NCI-H345 treated with DMSO at 0.1 percent for 48 hours (cell line): ENCODE data around the gene HOXA3.
A peak's percentile ranks its signal among the peaks of the same experiment; 100 is the strongest.

ENCODE experiments used
- DNase-seq: peaks from one replicate; lab custom pipeline; 2025; ENCODE audit not compliant: unreplicated experiment; lab: John Stamatoyannopoulos, UW

HOXA3 gene

DNA sequence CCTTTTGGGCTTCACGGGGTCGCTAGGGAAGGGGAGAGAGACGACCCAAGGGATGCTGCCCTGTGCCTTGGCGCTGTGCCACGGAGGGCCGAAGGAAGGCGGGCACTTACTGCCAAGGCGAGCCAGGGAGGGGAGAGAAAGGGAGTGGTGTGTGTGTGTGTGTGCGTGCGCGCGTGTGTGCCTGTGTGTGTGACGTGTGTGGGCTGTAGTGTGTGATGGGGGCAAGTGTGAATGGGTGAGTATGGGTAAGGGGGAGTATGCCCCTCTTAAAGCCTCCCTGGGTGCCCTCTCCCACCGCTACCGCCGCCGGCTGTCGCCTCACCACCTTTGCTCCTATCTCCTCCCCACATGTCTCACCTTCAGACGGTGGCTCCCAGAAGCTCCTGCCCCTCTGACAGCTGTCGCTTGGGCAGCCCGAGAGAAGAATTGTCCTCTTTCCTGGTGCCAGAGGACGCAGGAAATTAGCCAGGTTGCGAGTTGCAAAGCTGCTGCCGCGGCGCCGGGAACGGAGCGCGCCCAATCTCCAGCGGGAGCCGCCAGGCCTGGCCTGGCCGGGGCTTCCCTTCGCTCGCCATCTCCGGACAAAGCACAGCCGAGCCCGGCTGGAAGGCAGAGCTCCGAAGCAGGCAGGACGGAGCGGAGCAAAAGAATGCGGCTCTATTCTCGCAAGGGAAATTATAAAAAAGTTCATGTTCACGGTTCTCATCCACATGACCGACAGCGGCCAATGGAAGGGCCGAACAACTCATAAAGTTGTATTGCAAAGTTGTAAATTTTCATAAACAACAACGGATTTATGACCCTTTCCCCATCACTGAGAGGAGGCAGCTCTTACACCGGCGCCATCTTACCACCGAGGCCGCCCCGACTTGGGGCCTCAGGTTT is at the start of gene HOXA3:
Gene HOXA3, minus strand, starts transcription at position 653 of the 885 bp plus-strand sequence. CDS start 41,943 bp downstream, outside the sequence.
- no peak for DNase-seq

DNA sequence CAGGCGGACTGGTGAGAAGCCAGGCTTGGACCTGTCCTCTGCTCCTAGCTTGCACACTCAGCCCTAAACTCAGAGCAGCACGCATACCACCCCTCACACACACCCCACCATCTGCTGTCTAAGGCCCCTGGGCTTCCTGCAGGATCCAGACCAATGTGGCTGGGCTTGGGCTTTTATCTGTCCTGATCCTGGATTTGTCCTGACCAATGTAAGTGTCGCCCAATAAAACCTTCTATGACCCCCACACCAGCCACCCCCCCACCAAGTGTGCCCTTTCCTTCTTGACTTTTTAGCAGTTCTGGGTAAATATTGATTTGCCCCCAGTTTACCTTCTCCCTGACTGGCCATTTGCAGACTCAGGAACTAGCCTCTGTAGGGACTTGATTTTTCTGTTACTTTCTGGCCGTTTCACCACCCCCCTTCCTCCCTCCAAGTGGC is 49.2 kb upstream of the HOXA3 start:
- DNase-seq, result no peak

DNA sequence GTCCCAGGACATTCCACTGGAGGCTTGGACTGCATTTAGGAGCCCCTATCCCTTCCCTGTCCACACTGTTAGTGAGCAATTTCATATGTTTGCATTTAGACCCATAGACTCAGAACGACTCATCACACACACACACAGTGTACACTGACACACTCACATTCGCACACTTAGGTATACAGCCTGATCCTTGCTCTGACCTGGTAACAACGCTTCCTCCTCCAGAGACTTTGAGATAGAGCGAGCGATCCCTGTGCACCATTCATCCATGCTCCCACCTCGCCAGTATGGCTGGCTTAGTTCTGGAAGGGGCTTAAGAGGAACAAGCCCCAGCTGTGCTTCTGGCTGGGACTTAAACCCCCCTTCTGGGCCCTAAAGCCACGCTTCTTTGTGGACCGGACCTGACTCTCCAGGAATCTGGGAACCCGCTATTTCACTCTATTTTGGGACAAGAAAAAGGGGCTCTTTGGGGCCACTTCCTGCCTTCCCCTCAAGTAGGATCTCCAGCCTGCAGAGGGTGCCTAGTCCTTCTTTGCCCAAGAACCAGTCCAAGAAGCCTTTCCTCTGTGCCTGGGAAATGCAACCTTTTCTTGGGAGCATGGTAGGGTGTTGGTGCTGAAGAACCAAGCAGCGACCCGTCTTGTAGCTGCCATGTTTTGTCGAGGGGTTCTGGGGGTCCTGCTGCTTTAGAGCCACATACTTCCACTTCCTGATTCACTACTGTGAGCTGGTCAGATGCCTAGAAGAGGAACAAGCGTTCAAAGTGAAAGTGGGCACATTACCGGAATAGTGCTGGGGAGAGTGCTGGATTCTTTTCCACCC is 48.6 kb upstream of the HOXA3 start:
- no peak for DNase-seq

DNA sequence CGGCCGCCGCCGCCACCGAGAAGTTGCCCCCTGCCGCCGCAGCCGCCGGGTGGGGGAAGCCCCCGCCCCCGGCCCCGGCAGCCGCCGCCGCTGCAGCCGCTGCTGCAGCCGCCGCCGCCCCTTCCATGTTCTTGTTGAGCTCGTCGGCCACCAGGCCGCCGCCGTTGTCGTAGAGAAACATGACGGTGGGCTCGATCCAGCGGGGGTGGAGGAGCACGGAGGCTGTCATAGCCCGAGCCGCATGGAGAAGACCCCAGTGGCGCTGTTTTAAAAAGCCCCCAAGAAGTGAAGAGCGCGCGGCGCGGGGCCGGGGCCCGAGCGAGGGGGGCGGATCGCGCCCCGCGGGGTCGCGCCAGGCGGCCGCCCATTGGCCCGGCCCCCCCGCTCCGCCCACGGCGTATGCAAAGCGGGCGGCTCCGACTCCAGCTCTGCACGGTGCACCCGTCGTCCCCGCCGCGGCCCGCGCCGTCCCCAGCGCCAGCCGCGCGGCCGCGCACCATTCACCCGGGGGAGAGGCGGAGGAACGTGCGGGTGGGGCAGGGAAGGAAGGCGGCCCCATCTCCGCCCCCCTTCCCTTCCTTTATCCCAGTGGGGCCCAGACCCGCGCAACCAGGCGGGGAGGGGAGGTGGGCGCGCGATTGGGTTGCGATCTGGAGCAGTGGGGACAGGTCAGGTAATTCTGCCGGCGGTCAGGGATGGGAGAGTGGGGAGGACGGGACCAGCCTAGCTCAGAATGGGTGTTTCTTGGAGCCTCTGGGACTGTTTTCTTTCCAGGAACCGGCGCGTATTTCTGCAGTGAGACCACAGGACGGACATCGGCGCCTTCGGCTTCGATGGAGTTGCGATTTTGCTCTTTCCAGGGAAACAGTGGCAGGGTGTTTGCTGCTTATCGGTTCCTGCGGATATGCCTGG is 47.7 kb upstream of the HOXA3 start, which contains the start of gene HOXA13:
Gene HOXA13, minus strand, starts transcription at position 243 of the 912 bp plus-strand sequence. Its CDS starts 14 bp downstream, at position 229.
- peak; percentile 38 for DNase-seq

DNA sequence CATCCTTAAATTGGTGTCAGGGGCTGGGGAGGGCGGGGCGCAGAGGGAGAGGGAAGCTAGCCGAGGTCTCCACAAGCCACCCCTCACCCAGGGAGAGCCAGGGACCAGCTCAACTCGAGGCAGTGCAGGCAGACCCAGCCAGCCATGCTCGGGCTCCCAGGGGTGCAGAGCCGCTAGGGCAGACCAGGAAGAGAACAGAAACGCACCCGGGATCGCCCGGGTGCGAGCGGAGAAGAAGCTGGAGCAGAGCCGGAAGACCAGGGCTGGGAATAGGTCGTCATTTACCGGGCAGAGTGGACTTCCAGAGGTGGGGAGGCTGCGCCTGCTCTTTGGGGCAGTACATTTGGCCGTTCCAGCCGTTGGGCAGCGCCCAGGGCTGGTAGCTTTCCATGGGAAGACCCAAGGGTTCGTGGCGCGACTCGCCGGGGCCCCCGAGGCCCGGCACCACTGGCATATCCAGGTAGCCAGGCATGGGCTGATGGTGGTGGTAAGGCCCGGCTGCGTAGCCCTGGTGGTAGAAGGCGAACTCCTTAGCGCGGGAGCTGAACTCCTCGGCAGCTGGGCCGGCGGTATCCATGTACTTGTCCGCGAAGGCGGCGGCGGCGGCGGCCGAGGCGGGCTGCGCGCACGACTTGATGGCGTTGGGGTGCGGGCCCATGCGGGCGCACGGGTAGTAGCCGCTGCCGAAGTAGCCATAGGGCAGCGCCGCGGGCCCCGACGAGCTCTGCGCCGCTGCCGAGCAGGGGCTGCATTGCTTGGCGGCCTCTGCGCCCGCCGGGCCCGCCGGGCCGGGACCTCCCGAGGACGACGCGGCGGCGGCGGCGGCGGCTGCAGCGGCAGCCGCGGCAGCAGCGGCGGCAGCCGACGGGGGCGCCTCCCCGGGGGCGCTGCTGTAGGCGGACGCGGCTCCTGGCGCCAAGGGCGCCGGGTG is 46.8 kb upstream of the HOXA3 start:
- DNase-seq, result no peak

DNA sequence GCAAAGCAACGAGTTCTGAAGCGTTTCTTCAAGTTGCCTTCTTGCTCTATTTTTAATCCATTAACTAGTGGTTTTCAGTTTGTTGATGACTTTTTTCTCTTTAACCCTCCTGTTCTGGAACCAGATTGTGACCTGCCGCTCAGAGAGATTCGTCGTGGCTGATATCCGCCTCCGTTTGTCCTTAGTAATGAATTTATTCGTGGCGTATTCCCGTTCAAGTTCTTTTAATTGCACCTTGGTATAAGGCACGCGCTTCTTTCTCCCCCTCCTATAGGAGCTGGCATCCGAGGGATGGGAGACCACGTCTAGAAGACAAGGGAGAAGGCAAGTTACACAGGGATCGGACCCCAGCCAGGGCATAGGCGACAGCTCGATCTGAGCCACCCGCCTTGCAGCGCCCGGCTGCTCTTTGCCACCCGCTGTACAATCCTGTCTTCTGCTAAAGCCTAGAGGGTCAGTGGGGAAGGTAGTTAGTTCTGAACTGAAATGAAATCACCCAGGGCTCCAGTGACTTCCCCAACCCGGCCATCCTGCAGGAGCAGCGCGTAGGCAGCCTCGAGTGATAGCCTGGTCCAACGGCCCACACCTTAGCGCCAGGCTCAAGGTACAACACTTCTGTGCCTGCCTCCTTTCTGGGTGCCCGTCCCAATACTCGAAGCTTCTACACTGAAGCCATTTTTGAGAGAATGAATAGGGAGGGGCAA is 45.9 kb upstream of the HOXA3 start:
- no peak for DNase-seq

DNA sequence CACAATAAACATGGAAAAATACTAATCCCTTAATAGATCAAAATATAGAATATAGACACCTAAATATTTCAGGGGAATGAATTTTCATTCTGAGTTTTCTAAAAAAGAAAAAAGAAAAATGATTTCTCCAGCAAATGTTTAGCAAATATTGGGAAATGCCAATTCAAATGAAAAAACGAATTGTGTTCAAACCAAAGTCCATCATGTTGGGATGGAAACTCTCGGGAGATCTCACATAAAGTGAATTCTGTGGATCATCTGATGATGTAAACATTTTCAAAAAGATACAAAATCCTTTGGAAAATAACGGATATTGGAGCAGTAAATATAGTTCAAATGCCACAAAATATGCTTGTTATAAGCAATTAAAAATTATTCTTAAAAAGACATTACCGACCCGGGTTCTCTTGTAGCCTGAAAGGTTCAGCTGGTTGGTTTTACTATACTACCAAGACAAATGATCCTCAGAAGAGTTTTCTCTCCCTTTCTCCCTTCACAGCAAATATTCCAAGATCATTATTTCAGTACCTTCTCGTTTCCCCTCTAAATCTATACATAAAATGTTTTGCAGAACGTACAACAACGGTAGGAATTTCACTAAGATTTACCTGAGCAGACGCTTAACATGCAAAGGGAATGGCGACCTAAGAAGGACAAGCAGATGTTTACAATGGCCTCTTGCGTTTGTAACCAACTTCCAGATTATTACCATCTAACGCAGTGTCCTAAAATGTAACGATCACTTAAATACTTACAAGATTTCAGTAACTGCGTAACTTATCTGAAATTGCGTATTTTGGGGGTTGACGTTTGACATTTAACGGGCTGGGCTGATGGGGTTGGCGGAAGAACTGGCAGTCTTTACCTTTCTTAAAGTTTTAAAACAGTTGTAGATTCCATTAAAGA is 45.0 kb upstream of the HOXA3 start:
- no peak for DNase-seq

DNA sequence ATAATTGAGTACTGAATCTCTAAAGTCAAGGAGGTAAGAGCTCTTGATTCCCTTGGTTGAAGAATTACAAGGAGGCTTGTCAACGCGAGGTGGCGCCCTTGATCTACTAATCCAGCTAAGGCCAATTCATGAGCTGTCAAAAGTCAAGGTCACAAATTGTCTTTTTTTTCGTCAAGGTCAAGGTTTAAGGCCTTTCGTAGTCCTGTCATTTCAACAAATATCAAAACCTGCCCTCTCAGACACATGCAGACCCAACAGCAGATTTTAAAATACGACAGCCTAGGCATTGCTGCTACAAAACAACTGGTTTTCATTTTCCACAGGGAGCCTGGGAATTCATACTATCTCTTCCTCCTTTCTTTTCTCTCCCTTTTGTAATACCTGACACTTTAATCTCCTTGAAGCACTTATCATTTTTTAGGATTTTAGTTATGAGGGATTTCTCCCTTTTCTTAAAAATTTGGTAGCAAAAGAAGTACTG is 43.9 kb upstream of the HOXA3 start:
- peak; percentile 62 for DNase-seq

DNA sequence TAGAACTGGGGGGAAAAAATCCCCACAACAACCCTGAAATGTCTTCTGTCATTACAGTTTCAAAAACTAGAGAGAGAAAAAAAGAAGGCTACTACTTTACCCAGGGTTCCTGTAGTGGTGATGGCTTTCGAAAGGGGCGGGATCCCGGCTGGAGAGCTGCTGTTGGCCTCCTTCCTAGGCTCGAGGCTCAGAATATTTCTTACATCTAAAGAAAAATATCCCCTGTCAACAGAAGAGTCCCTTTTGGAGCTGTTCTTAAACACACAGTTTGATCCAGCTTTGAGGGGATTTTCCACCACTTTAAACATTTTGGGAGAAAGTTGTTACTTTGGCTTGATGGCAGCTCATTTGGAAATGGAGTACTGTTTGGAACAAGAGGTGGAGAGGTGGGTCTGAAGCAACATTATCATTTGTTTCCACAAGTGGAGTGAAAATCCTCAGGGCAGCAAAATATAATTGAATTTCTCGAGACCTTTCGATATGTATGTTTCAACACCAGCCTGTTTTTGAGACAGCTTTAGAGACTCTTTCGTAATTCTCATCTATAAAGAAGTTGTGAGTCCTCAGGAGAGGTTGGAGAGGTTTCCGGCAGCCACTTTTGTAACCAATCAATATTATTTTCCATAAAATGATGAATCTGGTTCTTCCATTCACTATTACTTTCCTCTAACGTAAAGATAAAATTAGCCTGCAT is 42.5 kb upstream of the HOXA3 start:
- no peak for DNase-seq

DNA sequence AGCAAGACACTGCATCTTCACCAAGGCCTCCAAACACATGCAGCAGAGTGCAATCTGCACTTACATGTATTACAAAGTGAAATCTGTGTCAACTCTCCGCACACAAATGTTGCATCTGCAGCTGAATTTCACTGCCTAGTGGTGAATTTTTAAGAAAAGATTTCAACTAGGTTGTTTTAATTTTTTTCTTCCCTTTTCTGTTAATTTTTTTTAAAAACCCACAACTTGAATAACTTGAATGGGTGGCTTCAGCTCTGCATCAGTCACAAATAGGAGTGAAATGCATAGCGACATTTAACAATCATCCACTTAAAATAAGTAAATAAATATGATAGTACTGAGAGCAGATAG is 41.6 kb upstream of the HOXA3 start:
- no peak for DNase-seq

DNA sequence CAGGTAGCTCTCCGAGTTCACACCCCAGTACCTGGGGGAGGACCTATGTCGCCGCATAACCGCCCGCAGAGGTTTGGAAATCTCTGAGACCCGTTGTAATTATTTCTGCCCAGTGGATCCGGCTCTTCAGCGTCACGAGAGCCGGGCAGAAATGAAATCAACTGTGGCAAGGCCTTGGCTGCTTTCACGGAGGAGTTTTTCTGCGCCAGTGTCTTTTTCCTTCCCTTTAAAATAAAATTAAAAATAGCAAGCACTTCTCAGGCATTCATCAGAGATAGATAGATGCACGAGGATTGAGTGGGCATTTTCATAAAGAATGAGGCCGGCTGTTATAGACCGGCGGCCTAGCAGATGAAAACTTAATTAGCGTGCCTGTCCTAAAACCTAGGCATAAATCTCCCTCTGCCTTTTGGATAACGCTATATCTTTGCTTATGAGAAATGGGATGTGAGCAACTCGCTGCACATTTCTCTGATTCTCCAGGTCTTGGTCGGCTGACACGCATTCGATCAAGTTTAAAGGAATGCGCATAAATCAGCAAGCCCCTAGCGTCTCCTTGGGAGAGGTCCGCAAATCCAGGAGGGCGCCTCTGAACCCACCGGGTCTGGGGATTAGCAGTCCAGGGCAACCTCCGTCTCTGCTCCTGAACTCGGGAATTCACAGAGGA is 41.1 kb upstream of the HOXA3 start:
- DNase-seq, result no peak

DNA sequence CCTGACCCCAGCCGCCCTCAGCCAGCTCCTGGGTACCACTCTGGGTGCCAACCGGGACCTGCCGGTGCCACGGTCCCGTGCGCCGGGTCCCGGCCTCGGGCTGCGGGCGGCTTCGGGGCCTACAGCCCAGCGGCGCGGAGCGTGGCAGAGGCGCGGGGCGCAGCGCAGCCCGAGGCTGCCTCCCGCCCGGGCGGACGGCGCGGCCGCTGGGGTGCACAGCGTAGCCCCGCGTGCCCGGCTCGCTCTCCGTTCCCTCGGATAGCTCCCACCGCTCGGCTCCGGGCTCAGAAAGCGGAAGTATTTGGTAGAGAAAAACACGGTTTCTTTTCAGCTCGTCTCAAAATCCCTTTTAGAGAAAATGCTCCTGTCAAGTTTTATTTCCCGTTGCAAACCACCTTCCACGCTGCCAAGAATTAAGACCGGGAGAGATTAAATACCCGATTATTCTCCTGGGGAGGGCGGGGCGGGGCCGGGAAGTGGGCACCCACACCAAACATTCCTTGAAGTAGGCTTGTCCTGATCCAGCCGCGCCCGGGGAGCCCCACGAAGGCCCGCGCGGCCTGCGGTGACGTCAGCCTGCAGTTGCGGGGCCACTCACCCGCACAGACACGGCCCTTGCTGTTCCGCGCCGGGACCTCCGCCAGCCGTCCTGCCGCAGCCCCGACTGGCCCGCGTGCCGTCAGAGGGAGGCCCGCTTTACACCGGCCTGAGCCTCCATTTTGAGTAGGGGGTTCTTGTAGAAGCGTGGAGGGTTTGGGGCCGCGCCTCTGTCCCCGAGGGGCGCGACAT is 40.4 kb upstream of the HOXA3 start:
- DNase-seq, result no peak

DNA sequence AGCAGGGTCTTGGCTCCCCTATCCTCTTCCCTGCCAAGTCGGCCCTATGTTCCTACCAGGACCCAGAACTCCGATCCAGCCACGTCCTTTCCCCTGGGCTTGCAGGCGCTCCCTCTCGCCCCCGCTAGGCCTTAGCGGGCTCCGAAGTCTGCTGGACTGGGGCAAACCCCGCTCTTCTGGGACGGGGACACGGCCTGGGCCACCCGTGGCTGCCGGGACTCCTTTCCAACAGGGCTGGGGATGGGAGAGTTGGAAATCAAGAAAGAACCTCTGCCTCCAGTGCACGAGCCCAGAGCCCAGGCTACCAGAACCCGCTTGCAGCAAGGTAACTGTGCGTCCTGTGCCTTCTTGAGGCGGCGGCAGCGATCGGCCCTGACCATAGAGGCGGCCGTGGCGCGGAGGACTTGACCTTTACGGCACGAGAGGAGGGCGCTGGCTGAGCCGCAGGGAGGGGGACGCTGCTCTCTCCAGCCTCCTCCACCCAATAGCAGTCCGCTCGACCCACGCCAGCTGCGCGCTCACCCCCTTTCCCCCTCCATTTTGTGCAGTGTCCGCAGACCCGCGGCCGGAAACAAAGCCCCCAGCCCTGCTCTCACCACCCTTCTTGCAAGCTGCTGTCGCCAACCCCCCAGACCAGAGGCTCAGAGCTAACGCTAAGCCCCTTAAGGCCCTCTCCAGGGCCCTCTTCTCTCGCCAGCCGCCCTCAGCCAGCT is 39.6 kb upstream of the HOXA3 start:
- no peak for DNase-seq

DNA sequence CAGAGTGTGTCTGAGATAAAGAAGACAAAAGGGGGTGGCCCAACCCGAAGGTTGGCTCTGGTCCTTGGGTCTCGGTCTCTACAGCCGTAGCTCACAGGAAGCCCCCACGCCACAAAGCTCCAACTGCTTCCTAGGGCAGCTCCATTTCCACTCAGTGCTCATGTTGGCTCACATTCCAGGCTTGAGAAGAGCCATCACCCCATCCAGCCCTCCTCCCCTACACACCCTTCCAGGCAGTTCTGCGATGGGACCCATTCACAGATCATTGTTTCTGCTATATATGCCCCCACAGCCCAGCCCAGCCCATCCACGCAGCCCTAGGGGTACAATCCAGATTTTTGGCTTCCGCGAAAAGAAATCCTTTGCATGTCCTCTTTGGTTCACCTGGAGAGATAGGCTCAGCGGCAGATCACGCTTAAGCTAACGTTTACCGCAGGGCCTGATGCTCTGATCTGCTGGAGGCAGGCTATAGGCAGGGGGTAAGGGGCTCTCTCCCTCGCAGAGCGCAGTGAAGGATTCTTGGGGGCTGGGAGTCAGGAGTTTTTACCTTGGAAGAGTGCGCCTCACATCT is 38.9 kb upstream of the HOXA3 start:
- DNase-seq, result no peak
